ENCODE results near the gene ADARB1.

Gene ADARB1

GRCh38 chr21:45196620-45197019, 122.2 kb downstream of the ADARB1 start:
- intact Hi-C loops (cut with DNase I), result no loop called here
- no peak for DNase-seq

- no peak for DNase-seq
- intact Hi-C loops (cut with DNase I), result no loop called here
Observed at GRCh38 chr21:45199201-45199600, 124.8 kb downstream of the ADARB1 start.

- no peak for DNase-seq
- intact Hi-C loops (cut with DNase I), result no loop called here
Observed at GRCh38 chr21:45200031-45200430, 125.7 kb downstream of the ADARB1 start.

DNA sequence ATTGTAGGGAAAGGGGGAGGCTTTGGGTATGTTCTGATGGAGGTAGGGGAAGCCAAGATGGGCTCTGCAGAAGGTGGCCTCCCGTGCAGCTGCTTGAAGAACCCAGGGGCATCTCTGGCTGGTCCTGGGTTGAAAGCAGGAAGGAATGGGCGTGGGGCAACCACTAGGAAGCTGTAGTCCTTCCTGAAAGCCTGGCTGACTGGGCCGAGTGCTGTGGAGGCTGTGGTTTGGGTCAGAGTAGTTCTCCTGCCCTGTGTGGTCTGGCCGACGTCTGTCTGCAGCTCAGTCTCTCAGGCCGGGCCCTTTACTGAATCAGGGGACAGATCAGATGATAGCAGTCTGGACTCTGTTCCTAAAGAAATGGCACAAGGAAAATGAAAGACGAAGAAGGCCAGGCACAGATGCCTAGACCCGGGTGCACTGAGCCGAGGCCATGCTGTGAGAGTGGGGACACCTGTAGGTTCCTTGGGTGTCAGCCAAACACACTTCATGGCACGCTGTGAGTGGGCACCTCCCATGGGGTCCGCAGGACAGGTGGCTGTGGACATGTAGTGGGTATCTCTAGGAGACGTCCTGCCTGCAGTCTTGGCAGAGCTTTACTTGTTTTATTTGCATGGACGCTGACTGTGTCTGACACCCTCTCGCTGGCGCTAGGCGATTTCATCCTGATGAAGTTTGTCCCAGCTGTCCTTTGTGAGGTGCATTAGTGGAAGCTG, 126.4 kb downstream of the ADARB1 start:
- intact Hi-C loops (cut with DNase I), result no loop called here

DNA sequence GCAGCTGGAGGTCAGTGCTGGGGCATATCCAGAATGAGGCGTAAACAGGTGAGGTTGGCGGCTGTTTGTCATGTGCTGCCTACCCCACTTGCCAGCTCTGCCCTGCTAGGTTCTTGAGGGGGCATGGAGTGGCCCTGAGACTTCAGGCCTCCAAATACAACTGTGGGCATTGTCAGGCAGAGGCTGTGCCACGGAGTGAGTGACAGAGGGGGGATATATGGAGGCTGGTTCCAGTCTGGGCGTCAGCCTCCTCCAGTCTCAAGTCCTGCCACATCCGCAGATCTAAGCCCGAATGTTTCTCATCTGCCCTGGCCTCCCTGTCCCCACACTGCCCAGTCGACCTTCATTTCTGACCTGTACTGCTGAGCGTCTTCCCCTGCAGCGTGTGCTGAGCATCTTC, 128.0 kb downstream of the ADARB1 start:
- intact Hi-C loops (cut with DNase I), result no loop called here
- no peak for DNase-seq

More for the DNA sequence above, 126.4 kb downstream of the ADARB1 start:
- DNase-seq, result no peak

DNA sequence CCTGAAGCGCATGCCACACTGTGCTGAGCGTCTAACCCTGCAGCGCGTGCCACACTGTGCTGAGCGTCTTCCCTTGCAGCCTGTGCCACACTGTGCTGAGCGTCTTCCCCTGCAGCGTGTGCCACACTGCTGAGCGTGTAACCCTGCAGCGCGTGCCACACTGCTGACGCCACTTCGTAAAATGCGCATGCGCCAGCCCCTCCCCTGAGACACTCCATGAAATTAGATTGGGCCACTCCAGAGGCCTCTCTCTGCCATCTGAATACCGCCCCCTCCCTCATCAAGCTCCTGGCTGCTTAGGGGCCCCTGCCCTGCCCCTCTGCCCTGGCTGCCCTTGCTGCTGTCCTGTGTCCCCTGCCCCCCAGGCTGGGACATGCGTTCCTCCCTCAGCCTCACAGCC, 128.5 kb downstream of the ADARB1 start:
- peak in 1 of 42 donors; percentile 48 for DNase-seq
- intact Hi-C loops (cut with DNase I), result no loop called here

DNA sequence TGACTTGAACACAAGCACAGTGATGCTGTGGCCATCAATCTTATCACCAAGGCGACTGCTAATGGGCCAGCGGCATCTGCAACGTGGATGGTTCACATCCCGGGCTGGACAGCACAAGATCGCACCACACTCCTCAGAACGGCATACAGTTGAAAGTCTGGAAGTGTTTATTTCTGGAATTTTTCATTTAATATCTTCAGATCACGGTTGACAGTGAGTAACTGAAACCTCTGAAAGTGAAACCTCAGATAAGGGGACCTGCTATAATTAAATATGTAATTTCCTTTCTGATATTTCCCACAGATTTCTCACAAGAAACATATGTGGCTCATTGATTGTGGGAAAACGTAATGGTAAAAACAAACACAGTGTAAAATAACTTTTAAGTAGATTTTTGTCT, 129.6 kb downstream of the ADARB1 start:
- no peak for DNase-seq
- intact Hi-C loops (cut with DNase I), result no loop called here

DNA sequence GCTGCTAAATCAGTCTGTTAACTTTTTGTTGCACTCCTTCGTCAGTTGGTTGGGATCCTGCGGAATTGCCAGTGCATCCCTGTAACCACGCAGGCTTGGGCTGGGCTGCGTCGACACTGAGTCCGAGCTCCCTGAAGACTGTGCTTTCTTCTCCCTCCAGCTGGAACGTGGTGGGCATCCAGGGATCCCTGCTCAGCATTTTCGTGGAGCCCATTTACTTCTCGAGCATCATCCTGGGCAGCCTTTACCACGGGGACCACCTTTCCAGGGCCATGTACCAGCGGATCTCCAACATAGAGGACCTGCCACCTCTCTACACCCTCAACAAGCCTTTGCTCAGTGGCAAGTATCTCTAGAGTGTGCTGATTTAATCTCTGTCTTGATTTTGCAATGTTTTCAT, 130.0 kb downstream of the ADARB1 start:
- intact Hi-C loops (cut with DNase I), result no loop called here
- DNase-seq, result no peak

- intact Hi-C loops (cut with DNase I), result no loop called here
- DNase-seq, result no peak
Observed at GRCh38 chr21:45207839-45208626, 133.7 kb downstream of the ADARB1 start.

DNA sequence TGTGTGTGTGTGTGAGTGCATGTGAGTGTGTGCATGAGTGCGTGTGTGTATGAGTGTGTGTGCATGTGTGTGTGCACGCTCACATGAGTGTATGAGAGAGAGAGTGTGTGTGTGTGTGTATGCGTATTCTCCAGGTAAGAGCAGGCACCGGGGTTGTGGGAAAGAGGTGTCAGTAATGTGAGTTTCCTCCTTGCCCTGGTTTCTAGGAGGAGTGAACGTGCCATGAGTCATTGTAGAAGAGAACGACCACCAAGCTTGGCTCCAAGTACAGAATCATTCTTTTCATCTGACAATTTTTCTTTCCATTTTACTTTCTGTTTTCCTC, 134.2 kb downstream of the ADARB1 start:
- intact Hi-C loops (cut with DNase I), result no loop called here
- no peak for DNase-seq

DNA sequence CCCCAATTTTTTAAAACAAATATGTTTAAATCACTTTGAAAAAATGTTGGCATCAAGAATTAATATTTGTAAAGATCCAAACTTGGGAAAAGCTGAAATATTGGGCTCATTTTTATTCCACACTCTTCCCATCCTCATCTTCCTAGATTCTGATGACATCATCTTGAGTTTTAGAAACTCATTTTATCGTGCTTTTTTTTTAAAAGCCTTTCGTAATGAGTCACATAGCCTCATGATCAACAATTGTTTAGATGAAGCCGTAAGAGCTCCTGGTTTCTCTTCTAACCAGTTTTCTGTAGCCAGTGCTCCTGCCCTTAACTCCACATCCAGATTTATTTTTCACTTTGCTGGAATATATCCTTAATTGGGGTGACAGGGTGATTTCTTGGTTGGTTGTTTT, 134.7 kb downstream of the ADARB1 start:
- intact Hi-C loops (cut with DNase I), result no loop called here
- no peak for DNase-seq

DNA sequence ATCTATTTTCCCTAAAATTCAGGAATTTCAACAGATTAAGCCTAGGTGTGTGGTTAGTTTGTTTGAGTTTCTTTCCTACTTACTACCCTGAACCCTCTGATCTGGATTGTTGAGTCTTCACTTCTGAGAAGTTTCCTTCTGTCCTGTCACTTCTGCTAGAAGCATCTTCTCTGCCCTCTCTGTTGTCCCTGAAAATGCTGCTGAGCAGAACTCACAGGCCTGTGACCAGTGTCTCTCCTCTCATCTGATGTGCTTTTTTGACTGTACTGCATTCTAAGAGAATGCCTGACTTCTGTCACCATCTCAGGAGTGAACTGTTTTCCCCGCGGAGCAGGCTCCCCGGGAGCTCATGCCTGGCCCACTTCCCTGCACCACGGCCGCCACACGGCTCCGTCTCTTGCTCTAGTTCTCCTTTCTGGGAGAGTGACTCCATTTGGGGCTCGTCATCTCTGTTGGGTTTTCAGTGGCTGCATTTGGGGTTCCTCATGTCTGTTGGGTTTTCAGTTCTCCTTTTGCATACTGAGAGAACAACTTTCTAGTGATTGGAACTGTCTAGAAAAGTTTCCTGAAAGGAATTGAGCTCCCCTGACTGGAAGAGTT, 135.4 kb downstream of the ADARB1 start:
- DNase-seq, result peak in 13 of 42 donors; percentile 7 to 43 (median 26)
- intact Hi-C loops (cut with DNase I), result no loop called here

DNA sequence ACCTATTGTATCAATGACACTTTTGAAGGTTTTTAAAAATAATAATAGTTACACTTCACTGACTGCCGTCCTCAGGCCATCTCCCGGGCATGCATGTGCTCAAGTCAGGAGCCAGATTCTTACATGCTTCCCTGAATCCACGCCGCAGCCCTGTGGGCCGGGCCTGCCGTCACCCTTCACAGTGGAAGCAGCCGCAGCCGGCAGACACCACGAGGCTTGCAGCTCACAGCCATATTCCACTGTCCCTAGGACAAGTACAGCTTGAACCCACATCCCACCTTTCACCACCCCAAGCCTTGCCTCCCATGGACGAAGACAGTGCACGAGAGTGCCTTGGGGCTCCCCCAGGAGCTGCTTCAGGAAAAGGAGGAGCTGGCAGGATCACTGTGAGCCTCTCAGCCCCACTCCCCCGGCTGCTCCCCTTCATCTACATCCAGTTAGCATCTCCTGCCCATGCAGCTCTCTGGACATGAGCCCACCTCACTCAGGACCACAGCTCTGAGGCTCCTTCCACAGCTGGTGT, 136.1 kb downstream of the ADARB1 start:
- DNase-seq, result no peak
- intact Hi-C loops (cut with DNase I), result no loop called here

- intact Hi-C loops (cut with DNase I), result no loop called here
- no peak for DNase-seq
Observed at GRCh38 chr21:45211661-45212060, 137.3 kb downstream of the ADARB1 start.

- DNase-seq, result no peak
- intact Hi-C loops (cut with DNase I), result no loop called here
Observed at GRCh38 chr21:45213392-45213791, 139.0 kb downstream of the ADARB1 start.

GRCh38 chr21:45215213-45215612, 140.8 kb downstream of the ADARB1 start:
- intact Hi-C loops (cut with DNase I), result no loop called here
- DNase-seq, result no peak

DNA sequence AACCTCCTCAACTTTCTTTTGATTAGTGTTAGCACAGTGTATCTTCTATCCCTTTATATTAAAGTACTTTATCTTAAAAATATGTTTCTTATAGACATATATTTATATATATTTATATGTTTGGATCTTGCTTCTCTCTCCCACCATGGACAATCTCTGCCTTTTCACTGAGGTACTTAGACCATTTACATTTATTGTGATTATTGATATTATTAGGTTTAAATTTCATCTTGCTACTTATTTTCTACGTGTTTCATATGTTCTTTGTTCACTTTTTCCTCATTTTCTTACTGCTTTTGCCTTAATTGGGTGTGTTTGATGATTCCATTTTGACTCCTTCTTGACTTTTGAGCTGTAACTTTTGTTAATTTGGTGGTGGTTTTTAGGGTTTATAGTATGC, 142.6 kb downstream of the ADARB1 start:
- no peak for DNase-seq
- intact Hi-C loops (cut with DNase I), result no loop called here

DNA sequence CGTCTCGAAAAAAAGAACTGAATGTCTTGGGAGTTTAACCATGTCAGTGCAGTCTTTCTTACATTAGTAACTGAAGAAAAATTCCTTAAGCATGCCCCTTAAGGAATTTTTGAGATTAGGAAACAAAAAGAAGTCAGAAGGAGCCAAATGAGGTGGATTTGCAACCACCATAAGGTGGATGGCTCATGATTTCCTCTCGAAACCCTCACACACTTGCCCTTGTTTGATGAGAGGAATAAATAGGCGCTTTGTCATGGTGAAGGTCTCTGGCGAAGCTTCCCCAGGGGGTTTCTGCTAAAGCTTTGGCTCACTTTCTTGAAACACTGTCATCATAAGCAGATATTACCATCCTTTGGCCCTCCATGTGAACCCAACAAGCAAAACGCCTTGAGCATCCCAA, 145.1 kb downstream of the ADARB1 start:
- intact Hi-C loops (cut with DNase I), result no loop called here
- no peak for DNase-seq

DNA sequence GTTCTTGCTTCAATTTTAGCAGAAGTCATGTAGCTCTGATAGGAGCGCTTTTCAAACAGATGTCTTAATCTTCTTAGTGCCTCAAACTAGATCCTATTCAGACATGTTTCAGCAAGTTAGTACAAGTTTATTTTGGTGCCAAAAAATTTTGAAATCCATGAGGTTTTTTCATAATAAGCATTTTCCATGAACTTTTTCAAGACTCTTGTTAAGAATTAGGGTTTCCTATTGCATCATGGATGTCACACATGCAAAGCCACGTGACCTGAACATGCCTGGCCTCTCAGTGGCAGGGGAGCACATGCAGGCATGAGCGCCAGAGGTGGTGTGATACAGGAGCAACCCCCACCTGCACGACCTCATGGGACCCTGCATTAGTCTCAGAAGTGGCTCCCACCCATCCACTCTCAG, 145.7 kb downstream of the ADARB1 start:
- intact Hi-C loops (cut with DNase I), result no loop called here
- no peak for DNase-seq

GRCh38 chr21:45220714-45221490, 146.5 kb downstream of the ADARB1 start:
- intact Hi-C loops (cut with DNase I), result no loop called here
- DNase-seq, result no peak
